ENCODE data around the gene POTEH. TPM values are rescaled to one million over a fixed set of nuclear protein-coding genes. Genes with fewer than 3 reads are reported as not detected.
"Not testable (repeated sequence)": the region's sequence is repeated elsewhere in the genome, so short reads cannot be mapped to it uniquely, and the experiment has no call there.

POTEH gene
- total and polyA plus RNA-seq, 2 donors (not counting 1 experiment from before 2014, with no cell fraction given), result 0.24 TPM; not detected in 1

- H3K36me3 ChIP-seq (replicated peaks in 1 of 2; ENCODE audit: control extremely low read depth in 1 of 2, control insufficient read depth in 1 of 2, extremely low read depth in 1 of 2, insufficient read depth in 2 of 2, low read length in 1 of 2); intact Hi-C loops (cut with micrococcal nuclease); H3K27ac ChIP-seq (ENCODE audit: low read length in 2 of 2); H3K4me3 ChIP-seq (ENCODE audit: control extremely low read depth in 1 of 5, extremely low read depth in 1 of 5, insufficient read depth in 1 of 5, low read depth in 2 of 5, low read length in 4 of 5); H3K27me3 Mint-ChIP-seq; H3K9me3 Mint-ChIP-seq (ENCODE audit: insufficient read depth); H3K9ac ChIP-seq (ENCODE audit: low read length); ATAC-seq (ENCODE audit: low read depth); H3K4me3 Mint-ChIP-seq; H2AFZ ChIP-seq (ENCODE audit: insufficient read depth, low read depth, low read length, poor library complexity, severe bottlenecking); H3K27me3 ChIP-seq (replicated peaks in 1 of 4; ENCODE audit: control extremely low read depth in 1 of 4, control insufficient read depth in 3 of 4, insufficient read depth in 4 of 4, low read length in 3 of 4); H3K4me1 Mint-ChIP-seq; H3K27ac Mint-ChIP-seq; DNase-seq; CTCF ChIA-PET; H3K4me1 ChIP-seq (ENCODE audit: control insufficient read depth in 2 of 2, insufficient read depth in 2 of 2, low read length in 2 of 2); H4K20me1 ChIP-seq (ENCODE audit: control insufficient read depth, insufficient read depth, low read length, poor library complexity, severe bottlenecking); H3K79me2 ChIP-seq (ENCODE audit: control insufficient read depth, insufficient read depth, low read length); H3K4me2 ChIP-seq (replicated peaks; ENCODE audit: low read depth, low read length, poor library complexity, severe bottlenecking); H3K9me3 ChIP-seq (ENCODE audit: control extremely low read depth in 1 of 3, control insufficient read depth in 2 of 3, insufficient read depth in 1 of 3, low read length in 2 of 3); POLR2A ChIA-PET: not testable (repeated sequence)
- WGBS (ENCODE audit: insufficient coverage), result no CpG with 5 or more reads among the region's 12 CpGs
Observed at GRCh38 chr22:15669430-15669829, 20.4 kb upstream of the POTEH start.

- ATAC-seq (ENCODE audit: low read depth); H3K27ac ChIP-seq (ENCODE audit: low read length in 2 of 2); DNase-seq; H3K27me3 ChIP-seq (replicated peaks in 1 of 4; ENCODE audit: control extremely low read depth in 1 of 4, control insufficient read depth in 3 of 4, insufficient read depth in 4 of 4, low read length in 3 of 4); POLR2A ChIA-PET; H3K4me3 Mint-ChIP-seq; H3K27ac Mint-ChIP-seq; intact Hi-C loops (cut with micrococcal nuclease); H3K4me3 ChIP-seq (ENCODE audit: control extremely low read depth in 1 of 5, extremely low read depth in 1 of 5, insufficient read depth in 1 of 5, low read depth in 2 of 5, low read length in 4 of 5); H4K20me1 ChIP-seq (ENCODE audit: control insufficient read depth, insufficient read depth, low read length, poor library complexity, severe bottlenecking); CTCF ChIA-PET; H2AFZ ChIP-seq (ENCODE audit: insufficient read depth, low read depth, low read length, poor library complexity, severe bottlenecking); H3K4me2 ChIP-seq (replicated peaks; ENCODE audit: low read depth, low read length, poor library complexity, severe bottlenecking); H3K27me3 Mint-ChIP-seq; H3K9ac ChIP-seq (ENCODE audit: low read length); H3K79me2 ChIP-seq (ENCODE audit: control insufficient read depth, insufficient read depth, low read length); H3K4me1 Mint-ChIP-seq; H3K9me3 Mint-ChIP-seq (ENCODE audit: insufficient read depth); H3K9me3 ChIP-seq (ENCODE audit: control extremely low read depth in 1 of 3, control insufficient read depth in 2 of 3, insufficient read depth in 1 of 3, low read length in 2 of 3); H3K36me3 ChIP-seq (replicated peaks in 1 of 2; ENCODE audit: control extremely low read depth in 1 of 2, control insufficient read depth in 1 of 2, extremely low read depth in 1 of 2, insufficient read depth in 2 of 2, low read length in 1 of 2); H3K4me1 ChIP-seq (ENCODE audit: control insufficient read depth in 2 of 2, insufficient read depth in 2 of 2, low read length in 2 of 2): not testable (repeated sequence)
- 50% methylated on average over 1 of the region's 8 CpGs for WGBS (ENCODE audit: insufficient coverage)
Observed at GRCh38 chr22:15679702-15680101, 10.1 kb upstream of the POTEH start.

GRCh38 chr22:15684115-15684514 is 5.7 kb upstream of the POTEH start:
- H2AFZ ChIP-seq (ENCODE audit: insufficient read depth, low read depth, low read length, poor library complexity, severe bottlenecking); POLR2A ChIA-PET: not testable (repeated sequence)
- WGBS (ENCODE audit: insufficient coverage), result no CpG with 5 or more reads among the region's 3 CpGs

GRCh38 chr22:15684695-15685094 is 5.1 kb upstream of the POTEH start:
- H3K4me1 Mint-ChIP-seq; POLR2A ChIA-PET; DNase-seq; H3K27me3 Mint-ChIP-seq; H3K9me3 ChIP-seq (ENCODE audit: control extremely low read depth in 1 of 3, control insufficient read depth in 2 of 3, insufficient read depth in 1 of 3, low read length in 2 of 3); intact Hi-C loops (cut with micrococcal nuclease); H3K9ac ChIP-seq (ENCODE audit: low read length); CTCF ChIA-PET; H3K27ac ChIP-seq (ENCODE audit: low read length in 2 of 2); H3K4me2 ChIP-seq (replicated peaks; ENCODE audit: low read depth, low read length, poor library complexity, severe bottlenecking); H3K36me3 ChIP-seq (replicated peaks in 1 of 2; ENCODE audit: control extremely low read depth in 1 of 2, control insufficient read depth in 1 of 2, extremely low read depth in 1 of 2, insufficient read depth in 2 of 2, low read length in 1 of 2); H4K20me1 ChIP-seq (ENCODE audit: control insufficient read depth, insufficient read depth, low read length, poor library complexity, severe bottlenecking); H3K27me3 ChIP-seq (replicated peaks in 1 of 4; ENCODE audit: control extremely low read depth in 1 of 4, control insufficient read depth in 3 of 4, insufficient read depth in 4 of 4, low read length in 3 of 4); H3K4me1 ChIP-seq (ENCODE audit: control insufficient read depth in 2 of 2, insufficient read depth in 2 of 2, low read length in 2 of 2); H3K4me3 ChIP-seq (ENCODE audit: control extremely low read depth in 1 of 5, extremely low read depth in 1 of 5, insufficient read depth in 1 of 5, low read depth in 2 of 5, low read length in 4 of 5); H2AFZ ChIP-seq (ENCODE audit: insufficient read depth, low read depth, low read length, poor library complexity, severe bottlenecking); H3K27ac Mint-ChIP-seq; H3K9me3 Mint-ChIP-seq (ENCODE audit: insufficient read depth); H3K79me2 ChIP-seq (ENCODE audit: control insufficient read depth, insufficient read depth, low read length); H3K4me3 Mint-ChIP-seq: not testable (repeated sequence)
- WGBS (ENCODE audit: insufficient coverage), result no CpG with 5 or more reads among the region's 6 CpGs
- ATAC-seq (ENCODE audit: low read depth), result peak; percentile 41

More at GRCh38 chr22:15684115-15684514, 5.7 kb upstream of the POTEH start:
- ATAC-seq (ENCODE audit: low read depth); H3K36me3 ChIP-seq (replicated peaks in 1 of 2; ENCODE audit: control extremely low read depth in 1 of 2, control insufficient read depth in 1 of 2, extremely low read depth in 1 of 2, insufficient read depth in 2 of 2, low read length in 1 of 2); intact Hi-C loops (cut with micrococcal nuclease); H3K79me2 ChIP-seq (ENCODE audit: control insufficient read depth, insufficient read depth, low read length); H3K27me3 ChIP-seq (replicated peaks in 1 of 4; ENCODE audit: control extremely low read depth in 1 of 4, control insufficient read depth in 3 of 4, insufficient read depth in 4 of 4, low read length in 3 of 4); H3K9me3 Mint-ChIP-seq (ENCODE audit: insufficient read depth); H3K27ac Mint-ChIP-seq; H3K27me3 Mint-ChIP-seq; H3K9ac ChIP-seq (ENCODE audit: low read length); H3K9me3 ChIP-seq (ENCODE audit: control extremely low read depth in 1 of 3, control insufficient read depth in 2 of 3, insufficient read depth in 1 of 3, low read length in 2 of 3); CTCF ChIA-PET; H3K4me3 ChIP-seq (ENCODE audit: control extremely low read depth in 1 of 5, extremely low read depth in 1 of 5, insufficient read depth in 1 of 5, low read depth in 2 of 5, low read length in 4 of 5); H3K4me3 Mint-ChIP-seq; H4K20me1 ChIP-seq (ENCODE audit: control insufficient read depth, insufficient read depth, low read length, poor library complexity, severe bottlenecking); H3K4me1 Mint-ChIP-seq; H3K4me1 ChIP-seq (ENCODE audit: control insufficient read depth in 2 of 2, insufficient read depth in 2 of 2, low read length in 2 of 2); DNase-seq; H3K4me2 ChIP-seq (replicated peaks; ENCODE audit: low read depth, low read length, poor library complexity, severe bottlenecking); H3K27ac ChIP-seq (ENCODE audit: low read length in 2 of 2): not testable (repeated sequence)

Data from B cell (primary cell).